ENCODE results near the gene LEAP2.

Gene LEAP2

GRCh38 chr5:132873119-132873929 is at the start of gene LEAP2:
TSS of gene LEAP2 (plus strand) at chr5:132873668. CDS start at chr5:132873695, 27 bp downstream.
- in situ Hi-C loops (cut with MboI; ENCODE audit: low sequenced_read_pairs): no loop called here

- in situ Hi-C loops (cut with MboI; ENCODE audit: low sequenced_read_pairs): loop anchor here (25.0 kb wide), 2 partner anchors 287 to 462 kb away; partner anchors contain the start of genes IL5 and SLC22A5
Observed at GRCh38 chr5:132824426-132824825, 49.0 kb upstream of the LEAP2 start.

GRCh38 chr5:132825033-132825833 is 48.2 kb upstream of the LEAP2 start:
- in situ Hi-C loops (cut with MboI; ENCODE audit: low sequenced_read_pairs): no loop called here

GRCh38 chr5:132825834-132826391 is 47.6 kb upstream of the LEAP2 start:
- in situ Hi-C loops (cut with MboI; ENCODE audit: low sequenced_read_pairs): no loop called here

- in situ Hi-C loops (cut with MboI; ENCODE audit: low sequenced_read_pairs): no loop called here
Observed at GRCh38 chr5:132826424-132827082, 46.9 kb upstream of the LEAP2 start.

GRCh38 chr5:132827943-132828673 is 45.4 kb upstream of the LEAP2 start:
- in situ Hi-C loops (cut with MboI; ENCODE audit: low sequenced_read_pairs): no loop called here

- in situ Hi-C loops (cut with MboI; ENCODE audit: low sequenced_read_pairs): no loop called here
Observed at GRCh38 chr5:132828846-132829494, 44.5 kb upstream of the LEAP2 start.

GRCh38 chr5:132829742-132830435 is 43.6 kb upstream of the LEAP2 start:
- in situ Hi-C loops (cut with MboI; ENCODE audit: low sequenced_read_pairs): no loop called here

GRCh38 chr5:132830436-132831094 is 42.9 kb upstream of the LEAP2 start, which contains the start of gene SHROOM1:
TSS of gene SHROOM1 (minus strand) at chr5:132830647. CDS start at chr5:132826140, 4,507 bp downstream.
- in situ Hi-C loops (cut with MboI; ENCODE audit: low sequenced_read_pairs): no loop called here

GRCh38 chr5:132831095-132831860 is 42.2 kb upstream of the LEAP2 start:
- in situ Hi-C loops (cut with MboI; ENCODE audit: low sequenced_read_pairs): no loop called here

- in situ Hi-C loops (cut with MboI; ENCODE audit: low sequenced_read_pairs): no loop called here
Observed at GRCh38 chr5:132832612-132833011, 40.9 kb upstream of the LEAP2 start.

GRCh38 chr5:132834057-132834456 is 39.4 kb upstream of the LEAP2 start:
- in situ Hi-C loops (cut with MboI; ENCODE audit: low sequenced_read_pairs): no loop called here

GRCh38 chr5:132836852-132837251 is 36.6 kb upstream of the LEAP2 start:
- in situ Hi-C loops (cut with MboI; ENCODE audit: low sequenced_read_pairs): no loop called here

GRCh38 chr5:132837868-132838267 is 35.6 kb upstream of the LEAP2 start:
- in situ Hi-C loops (cut with MboI; ENCODE audit: low sequenced_read_pairs): no loop called here

- in situ Hi-C loops (cut with MboI; ENCODE audit: low sequenced_read_pairs): no loop called here
Observed at GRCh38 chr5:132838516-132839282, 34.8 kb upstream of the LEAP2 start.

- in situ Hi-C loops (cut with MboI; ENCODE audit: low sequenced_read_pairs): no loop called here
Observed at GRCh38 chr5:132839426-132840301, 33.8 kb upstream of the LEAP2 start.
